Brain pericyte (primary cell): ENCODE measurements around the gene CLIC5.

Source experiments
- DNase-seq: peaks from one replicate; pipeline ENCODE4 v3.0.0-alpha.2; 2012; ENCODE audit warnings: low read depth, low spot score

CLIC5 gene

GRCh38 chr6:45965007-45965406 lies 50.7 kb downstream of the CLIC5 start:
- DNase-seq, result no peak

GRCh38 chr6:45964300-45964699 lies 51.4 kb downstream of the CLIC5 start:
- no peak for DNase-seq

GRCh38 chr6:45963896-45964295 lies 51.8 kb downstream of the CLIC5 start:
- no peak for DNase-seq

- DNase-seq, result no peak
Observed at GRCh38 chr6:45961125-45961524, 54.5 kb downstream of the CLIC5 start.

- DNase-seq, result no peak
Observed at GRCh38 chr6:45959534-45960145, 56.0 kb downstream of the CLIC5 start.

GRCh38 chr6:45956663-45957062 lies 59.0 kb downstream of the CLIC5 start:
- DNase-seq, result no peak

GRCh38 chr6:45956176-45956575 lies 59.5 kb downstream of the CLIC5 start:
- DNase-seq, result no peak

- no peak for DNase-seq
Observed at GRCh38 chr6:45955597-45955996, 60.1 kb downstream of the CLIC5 start.

- no peak for DNase-seq
Observed at GRCh38 chr6:45952546-45952945, 63.1 kb downstream of the CLIC5 start.

- no peak for DNase-seq
Observed at GRCh38 chr6:45952168-45952529, 63.5 kb downstream of the CLIC5 start.

- DNase-seq, result no peak
Observed at GRCh38 chr6:45951321-45952167, 64.1 kb downstream of the CLIC5 start.

GRCh38 chr6:45949256-45949655 lies 66.4 kb downstream of the CLIC5 start:
- DNase-seq, result no peak

- DNase-seq, result no peak
Observed at GRCh38 chr6:45947807-45948206, 67.9 kb downstream of the CLIC5 start.

- DNase-seq, result no peak
Observed at GRCh38 chr6:45946887-45947286, 68.8 kb downstream of the CLIC5 start.

- peak; percentile 62 for DNase-seq
Observed at GRCh38 chr6:45946352-45946751, 69.3 kb downstream of the CLIC5 start.

- no peak for DNase-seq
Observed at GRCh38 chr6:45942953-45943352, 72.7 kb downstream of the CLIC5 start.

- DNase-seq, result peak; percentile 80
Observed at GRCh38 chr6:45933855-45934254, 81.8 kb downstream of the CLIC5 start.

GRCh38 chr6:45931232-45931631 lies 84.4 kb downstream of the CLIC5 start:
- DNase-seq, result no peak

GRCh38 chr6:45930420-45931040 lies 85.1 kb downstream of the CLIC5 start:
- DNase-seq, result no peak

- no peak for DNase-seq
Observed at GRCh38 chr6:45929421-45930361, 86.0 kb downstream of the CLIC5 start.

- no peak for DNase-seq
Observed at GRCh38 chr6:45928721-45929305, 86.8 kb downstream of the CLIC5 start.
